ENCODE results near the gene CENPP. TPM values are rescaled to one million over a fixed set of nuclear protein-coding genes. Genes with fewer than 3 reads are reported as not detected.
"Not testable (repeated sequence)": the region's sequence is repeated elsewhere in the genome, so short reads cannot be mapped to it uniquely, and the experiment has no call there.

The CENPP gene
- polyA plus RNA-seq, 2 of the 4 experiments (the other 2 are of a cell fraction) = 7.2 to 13.4 TPM

- TF ChIP-seq BCL3 (IDR thresholded peaks at IDR 0.05) = no peak
- TF ChIP-seq EHMT2 (IDR thresholded peaks at IDR 0.05; ENCODE audit: low read depth) = no peak
- no peak for TF ChIP-seq HOXB13 (CRISPR knock-in tag; IDR thresholded peaks at IDR 0.05; ENCODE audit: low read depth)
- TF ChIP-seq RARB (CRISPR knock-in tag; IDR thresholded peaks at IDR 0.05) = no peak
These were observed 83.2 kb downstream of the CENPP start (continued) for GRCh38 chr9:92408747-92409478.

GRCh38 chr9:92411157-92411556 is 85.4 kb downstream of the CENPP start:
- CTCF ChIA-PET = interaction anchor here (0.5 kb wide), 1 partner anchor 273 kb away, joined by 3 read pairs; no protein-coding TSS in a partner anchor
- POLR2A ChIA-PET; ATAC-seq; H3K4me2 ChIP-seq; H3K27ac ChIP-seq; H3K4me1 ChIP-seq; DNase-seq (ENCODE audit: low read depth in 1 of 2, low spot score in 1 of 2); H3K9me3 ChIP-seq; H3K4me3 ChIP-seq; FAIRE-seq: not testable (repeated sequence)
- WGBS (ENCODE audit: missing lambda C conversion rate) = 96% methylated on average over 4 of the region's 4 CpGs

- Histone ChIP-seq H3K27ac (no peak overlapping the region), H3K4me2 (no peak overlapping the region), H3K4me1 (no peaks in the 10 kb centered on the region), H3K9me3 (no peaks in the 10 kb centered on the region), H3K4me3 (no peak overlapping the region)
- ChIA-PET POLR2A (no interaction called here), CTCF (no interaction called here)
- no peak for DNase-seq (ENCODE audit: low read depth in 1 of 2, low spot score in 1 of 2)
- 80% methylated on average over 1 of the region's 1 CpG for WGBS (ENCODE audit: missing lambda C conversion rate)
- TF ChIP-seq ZNF302 (CRISPR knock-in tag; IDR thresholded peaks at IDR 0.05) (no peak), MAZ (IDR thresholded peaks at IDR 0.05; ENCODE audit: borderline replicate concordance, low read depth, low read length) (no peak), HOXB5 (CRISPR knock-in tag; IDR thresholded peaks at IDR 0.05) (no peak), ATOH8 (CRISPR knock-in tag; IDR thresholded peaks at IDR 0.05; ENCODE audit: low read depth) (no peak), NPAS2 (CRISPR knock-in tag; IDR thresholded peaks at IDR 0.05; ENCODE audit: borderline replicate concordance) (no peak), KDM1A (IDR thresholded peaks at IDR 0.05; ENCODE audit: low read depth) (no peak), USF2 (IDR thresholded peaks at IDR 0.05) (no peak), ZSCAN20 (CRISPR knock-in tag; IDR thresholded peaks at IDR 0.05) (no peak), CHD4 (IDR thresholded peaks at IDR 0.05; ENCODE audit: borderline replicate concordance) (no peak), CEBPB (IDR thresholded peaks at IDR 0.05) (no peak), KDM5A (IDR thresholded peaks at IDR 0.05) (no peak), EHF (CRISPR knock-in tag; IDR thresholded peaks at IDR 0.05) (no peak), TP53 (CRISPR knock-in tag; IDR thresholded peaks at IDR 0.05) (no peak), CTCF (IDR thresholded peaks at IDR 0.05) (no peak), RARB (CRISPR knock-in tag; IDR thresholded peaks at IDR 0.05) (no peak), HOXB13 (CRISPR knock-in tag; IDR thresholded peaks at IDR 0.05; ENCODE audit: low read depth) (no peak), BCL3 (IDR thresholded peaks at IDR 0.05) (no peak), MAFK (IDR thresholded peaks at IDR 0.05; ENCODE audit: partially characterized antibody) (no peak), FOSB (CRISPR knock-in tag; IDR thresholded peaks at IDR 0.05) (no peak)
- no peak for FAIRE-seq
- no peak for ATAC-seq
These were observed 88.8 kb downstream of the CENPP start for GRCh38 chr9:92414566-92414965.

Data from A549 (cell line).